ENCODE measurements around the gene SPATA9. TPM values are rescaled to one million over a fixed set of nuclear protein-coding genes. Genes with fewer than 3 reads are reported as not detected.

The SPATA9 gene
- total RNA-seq, 1 experiment from 2014 or later, result not detected

DNA sequence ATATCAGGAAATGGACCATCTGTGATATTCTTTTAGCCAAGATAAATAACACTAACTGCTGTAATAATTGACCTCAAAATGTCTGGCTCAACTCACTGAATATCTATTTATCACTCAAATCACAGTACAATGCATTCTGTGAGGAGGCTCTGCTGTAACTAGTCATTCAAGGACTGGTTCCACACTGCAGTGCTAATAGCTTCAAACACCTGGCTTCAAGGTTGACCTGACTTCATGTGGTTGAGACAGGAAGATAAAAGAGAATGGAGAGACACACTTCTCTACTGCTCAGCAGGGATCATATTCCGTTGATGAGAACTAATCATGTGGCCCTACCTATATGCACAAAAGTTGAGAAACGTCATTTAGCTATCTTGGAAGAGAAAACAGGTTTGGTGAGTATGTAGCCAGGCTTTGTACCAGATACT, 45.0 kb upstream of the SPATA9 start:
- Histone ChIP-seq H3K4ac (ENCODE audit: low read depth, low read length) (no peak overlapping the region), H3K23me2 (ENCODE audit: insufficient read length, low read depth, low read length, poor library complexity, severe bottlenecking) (peaks cover 13% of the 10 kb centered on the region), H3K4me1 (ENCODE audit: insufficient read depth, low read length) (peaks cover 4% of the 10 kb centered on the region; the same call in 1 of the 2 replicates), H3K79me1 (ENCODE audit: insufficient read depth, low read depth, low read length, poor library complexity, severe bottlenecking) (no peaks in the 10 kb centered on the region), H3K79me2 (ENCODE audit: insufficient read depth, low read length) (no peaks in the 10 kb centered on the region), H2BK5ac (ENCODE audit: insufficient read length, low read length) (no peak overlapping the region), H3K27ac (ENCODE audit: insufficient read length, low read depth, low read length) (no peak overlapping the region), H2BK12ac (ENCODE audit: insufficient read length, low read depth, low read length) (no peak overlapping the region), H4K8ac (replicated peaks; ENCODE audit: insufficient read length, low read depth, low read length) (no peak overlapping the region), H3K18ac (ENCODE audit: insufficient read length, low read depth, low read length) (no peak overlapping the region), H3K23ac (ENCODE audit: insufficient read length, low read depth, low read length) (no peak overlapping the region), H2AFZ (ENCODE audit: low read length) (no peak overlapping the region), H3T11ph (ENCODE audit: low read length) (no peak overlapping the region), H3K9me3 (ENCODE audit: control insufficient read depth, low read depth, low read length) (no peaks in the 10 kb centered on the region), H4K91ac (ENCODE audit: insufficient read length, low read depth, low read length) (no peak overlapping the region), H3K14ac (ENCODE audit: insufficient read depth, low read length) (no peak overlapping the region), H2BK120ac (ENCODE audit: low read depth, low read length, poor library complexity, severe bottlenecking) (no peak overlapping the region), H3K56ac (ENCODE audit: insufficient read length, low read depth, low read length) (no peak overlapping the region), H3K4me2 (ENCODE audit: insufficient read depth, insufficient read length, low read length) (no peak overlapping the region), H3K9ac (ENCODE audit: extremely low read depth, insufficient read length, low read length) (no peak overlapping the region), H2AK5ac (ENCODE audit: insufficient read length, low read length) (no peak overlapping the region), H3K27me3 (ENCODE audit: insufficient read depth, low read length) (peaks cover 13% of the 10 kb centered on the region; the same call in 1 of the 2 replicates), H4K5ac (ENCODE audit: insufficient read length, low read depth, low read length) (no peak overlapping the region), H4K20me1 (ENCODE audit: control insufficient read depth, insufficient read depth, insufficient read length) (no peaks in the 10 kb centered on the region), H2BK20ac (ENCODE audit: low read depth, low read length, poor library complexity, severe bottlenecking) (no peak overlapping the region), H2BK15ac (ENCODE audit: low read depth, low read length) (no peak overlapping the region)
- no peak for TF ChIP-seq CTCF (conservative IDR thresholded peaks at IDR 0.05)
- peaks cover 52% of the 10 kb centered on the region for H3K27me3 Mint-ChIP-seq (ENCODE audit: low read depth)
- DNase-seq, result no peak
- no peak overlapping the region for H3K27ac Mint-ChIP-seq
- no CpG with 5 or more reads among the region's 2 CpGs for WGBS (ENCODE audit: extremely low coverage, insufficient read length, low lambda C conversion rate)
- H3K9me3 Mint-ChIP-seq, result no peaks in the 10 kb centered on the region
- peaks cover 34 to 35% of the 10 kb centered on the region in 2 experiments for H3K4me1 Mint-ChIP-seq
- H3K4me3 Mint-ChIP-seq, result no peak overlapping the region
- no peaks in the 10 kb centered on the region; a peak in 1 of 7 replicates for H3K36me3 Mint-ChIP-seq (ENCODE audit: insufficient read depth in 1 of 3, low read depth in 3 of 3)

All from H9 (cell line).